HEK293 (cell line): ENCODE data around the gene CSRP1.

Experiments used
- CTCF ChIA-PET: fragments of 350-600 bp; formaldehyde crosslinking; extraction: SDS; loops from one replicate; lab custom pipeline; 2021; ENCODE audit warnings: antibody characterized with exemption; lab: Yijun Ruan, JAX
- POLR2A ChIA-PET: fragments of 300-600 bp; formaldehyde crosslinking; extraction: SDS; loops from one replicate; lab custom pipeline; 2020; ENCODE audit warnings: antibody characterized with exemption, inconsistent platforms; lab: Yijun Ruan, JAX
- H3K27ac ChIP-seq: fragments of 200-500 bp; sonication (Bioruptor generic); 2 replicates; pipeline ENCODE4 v1.5.1; 2014; ENCODE audit warnings: low read depth, low read length, control low read depth, inconsistent platforms; ENCODE audit errors: extremely low read depth
- H3K36me3 ChIP-seq, 2 experiments: fragments of 200-500 bp in 1 of 2; sonication (Bioruptor generic) in 1 of 2; 1 replicate in 1 of 2; 2 replicates in 1 of 2; pipeline ENCODE4 v1.5.1; 2014 to 2017; ENCODE audit warnings: inconsistent platforms in 2 of 2, low read length in 2 of 2; ENCODE audit not compliant: control insufficient read depth in 2 of 2, insufficient read depth in 1 of 2
- H3K4me1 ChIP-seq: fragments of 200-500 bp; sonication (Bioruptor generic); 2 replicates; pipeline ENCODE4 v1.5.1; 2014; ENCODE audit warnings: mild to moderate bottlenecking, low read length, inconsistent platforms; ENCODE audit not compliant: control insufficient read depth, insufficient read depth
- H3K4me3 ChIP-seq: 2 replicates; pipeline ENCODE4 v1.5.1; 2011; ENCODE audit warnings: low read depth, mild to moderate bottlenecking, control low read depth, low read length, moderate library complexity
- H3K9me3 ChIP-seq: fragments of 200-500 bp; sonication (Bioruptor generic); 2 replicates; pipeline ENCODE4 v1.5.1; 2014; ENCODE audit warnings: low read depth, low read length, inconsistent platforms; ENCODE audit not compliant: control insufficient read depth, insufficient read depth
- BCL11B ChIP-seq: fragments of 450-650 bp; formaldehyde crosslinking; IDR thresholded peaks from 2 replicates; pipeline ENCODE4 v1.5.1; 2016; ENCODE audit warnings: low read depth, missing biosample characterization, missing genetic modification characterization
- GLIS1 ChIP-seq: fragments of 450-650 bp; formaldehyde crosslinking; IDR thresholded peaks from 2 replicates; pipeline ENCODE4 v1.5.1; 2016; ENCODE audit warnings: missing biosample characterization, missing genetic modification characterization
- HOXD13 ChIP-seq: sonication (generic); formaldehyde crosslinking; IDR thresholded peaks from 2 replicates; pipeline ENCODE4 v1.8.0; 2022; ENCODE audit warnings: missing genetic modification reagents, borderline replicate concordance
- KLF17 ChIP-seq: fragments of 450-650 bp; formaldehyde crosslinking; IDR thresholded peaks from 2 replicates; pipeline ENCODE4 v1.5.1; 2016; ENCODE audit warnings: missing biosample characterization, missing genetic modification characterization
- MZF1 ChIP-seq: fragments of 450-650 bp; formaldehyde crosslinking; IDR thresholded peaks from 2 replicates; pipeline ENCODE4 v1.5.1; 2017; ENCODE audit warnings: missing biosample characterization, missing genetic modification characterization, borderline replicate concordance
- PRDM10 ChIP-seq: fragments of 450-650 bp; formaldehyde crosslinking; IDR thresholded peaks from 2 replicates; pipeline ENCODE4 v1.5.1; 2016; ENCODE audit warnings: missing biosample characterization, missing genetic modification characterization
- SP3 ChIP-seq: fragments of 450-650 bp; formaldehyde crosslinking; IDR thresholded peaks from 2 replicates; pipeline ENCODE4 v1.5.1; 2016; ENCODE audit warnings: missing biosample characterization, missing genetic modification characterization
- WT1 ChIP-seq: fragments of 450-650 bp; formaldehyde crosslinking; IDR thresholded peaks from 2 replicates; pipeline ENCODE4 v1.5.1; 2016; ENCODE audit warnings: missing biosample characterization, missing genetic modification characterization
- YY2 ChIP-seq: fragments of 450-650 bp; formaldehyde crosslinking; IDR thresholded peaks from 2 replicates; pipeline ENCODE4 v1.5.1; 2016; ENCODE audit warnings: missing biosample characterization, missing genetic modification characterization
- ZBTB20 ChIP-seq: fragments of 450-650 bp; formaldehyde crosslinking; IDR thresholded peaks from 2 replicates; pipeline ENCODE4 v1.5.1; 2016; ENCODE audit warnings: missing biosample characterization, missing genetic modification characterization
- ZBTB8A ChIP-seq: fragments of 450-650 bp; formaldehyde crosslinking; IDR thresholded peaks from 2 replicates; pipeline ENCODE4 v1.5.1; 2016; ENCODE audit warnings: missing biosample characterization, missing genetic modification characterization
- ZEB2 ChIP-seq: fragments of 450-650 bp; formaldehyde crosslinking; IDR thresholded peaks from 2 replicates; pipeline ENCODE4 v1.5.1; 2016; ENCODE audit warnings: missing biosample characterization, missing genetic modification characterization
- ZNF2 ChIP-seq: fragments of 450-650 bp; formaldehyde crosslinking; IDR thresholded peaks from 2 replicates; pipeline ENCODE4 v1.5.1; 2016; ENCODE audit warnings: missing biosample characterization, missing genetic modification characterization
- ZNF24 ChIP-seq: fragments of 450-650 bp; formaldehyde crosslinking; IDR thresholded peaks from 2 replicates; pipeline ENCODE4 v1.5.1; 2016; ENCODE audit warnings: missing biosample characterization, missing genetic modification characterization
- ZNF26 ChIP-seq: fragments of 450-650 bp; formaldehyde crosslinking; IDR thresholded peaks from 2 replicates; pipeline ENCODE4 v1.5.1; 2016; ENCODE audit warnings: missing biosample characterization, missing genetic modification characterization
- ZNF274 ChIP-seq, 2 experiments: fragments of 200-500 bp in 1 of 2; fragments of 450-650 bp in 1 of 2; sonication (Bioruptor generic) in 1 of 2; formaldehyde crosslinking in 1 of 2; IDR thresholded peaks; 2 replicates each; pipeline versions ENCODE4 v1.5.1 to v1.6.1; 2014 to 2016; ENCODE audit warnings: borderline replicate concordance in 1 of 2, inconsistent platforms in 1 of 2, low read length in 1 of 2, missing biosample characterization in 1 of 2, missing genetic modification characterization in 1 of 2
- ZNF362 ChIP-seq: fragments of 450-650 bp; formaldehyde crosslinking; IDR thresholded peaks from 2 replicates; pipeline ENCODE4 v1.5.1; 2016; ENCODE audit warnings: missing biosample characterization, missing genetic modification characterization
- ZNF398 ChIP-seq: fragments of 450-650 bp; formaldehyde crosslinking; IDR thresholded peaks from 2 replicates; pipeline ENCODE4 v1.5.1; 2017; ENCODE audit warnings: missing biosample characterization, missing genetic modification characterization
- ZNF433 ChIP-seq: fragments of 450-650 bp; formaldehyde crosslinking; IDR thresholded peaks from 2 replicates; pipeline ENCODE4 v1.5.1; 2016; ENCODE audit warnings: missing biosample characterization, missing genetic modification characterization, low read depth
- ZNF585B ChIP-seq: fragments of 450-650 bp; formaldehyde crosslinking; IDR thresholded peaks from 2 replicates; pipeline ENCODE4 v1.5.1; 2016; ENCODE audit warnings: missing biosample characterization, missing genetic modification characterization
- ZNF629 ChIP-seq: fragments of 450-650 bp; formaldehyde crosslinking; IDR thresholded peaks from 2 replicates; pipeline ENCODE4 v1.5.1; 2017; ENCODE audit warnings: missing biosample characterization, missing genetic modification characterization
- ZNF654 ChIP-seq: fragments of 450-650 bp; formaldehyde crosslinking; IDR thresholded peaks from 2 replicates; pipeline ENCODE4 v1.5.1; 2016; ENCODE audit warnings: low read depth, missing biosample characterization, missing genetic modification characterization
- ZNF692 ChIP-seq: fragments of 450-650 bp; formaldehyde crosslinking; IDR thresholded peaks from 2 replicates; pipeline ENCODE4 v1.5.1; 2016; ENCODE audit warnings: missing biosample characterization, missing genetic modification characterization
- ZNF704 ChIP-seq: fragments of 450-650 bp; formaldehyde crosslinking; IDR thresholded peaks from 2 replicates; pipeline ENCODE4 v1.5.1; 2016; ENCODE audit warnings: missing biosample characterization, missing genetic modification characterization

Gene CSRP1

GRCh38 chr1:201481761-201482493, 25.0 kb downstream of the CSRP1 start:
- Histone ChIP-seq H3K36me3 (no peaks in the 10 kb centered on the region), H3K4me3 (no peak overlapping the region), H3K9me3 (no peaks in the 10 kb centered on the region), H3K27ac (no peak overlapping the region), H3K4me1 (no peaks in the 10 kb centered on the region)
- POLR2A ChIA-PET: interaction anchor here (0.6 to 4.4 kb wide), 11 partner anchors 10 to 46 kb away, joined by 3 to 42 read pairs (median 4); partner anchors contain the start of genes CSRP1 and PHLDA3
- CTCF ChIA-PET: interaction anchor here (0.5 to 14.9 kb wide), 44 partner anchors 9 to 533 kb away, joined by 3 to 471 read pairs (median 5); partner anchors contain the start of genes CSRP1 and NAV1
- TF ChIP-seq ZNF24 (tag by site-specific recombination) (no peak), KLF17 (tag by site-specific recombination) (no peak; the same call in 1 of the 2 replicates), ZBTB20 (tag by site-specific recombination) (peak; percentile 89), BCL11B (tag by site-specific recombination) (no peak), ZEB2 (peak; percentile 35; the same call in 1 of the 2 replicates), ZNF585B (tag by site-specific recombination) (no peak), HOXD13 (CRISPR knock-in tag) (no peak), ZNF704 (no peak), GLIS1 (tag by site-specific recombination) (peak; percentile 26; the same call in 1 of the 2 replicates), ZNF2 (0 out of 2 replicates have a peak, but pooled peaks have one; percentile 63), ZNF26 (tag by site-specific recombination) (no peak), ZNF362 (tag by site-specific recombination) (no peak), MZF1 (tag by site-specific recombination) (no peak), ZNF274 (IDR thresholded peaks at IDR 0.05; ENCODE audit: low read length) (no peak), ZNF274 (tag by site-specific recombination; IDR thresholded peaks at IDR 0.05; ENCODE audit: borderline replicate concordance) (no peak), ZNF654 (tag by site-specific recombination) (peak; percentile 98), ZNF433 (tag by site-specific recombination) (no peak), ZNF398 (tag by site-specific recombination) (no peak), PRDM10 (tag by site-specific recombination) (peak; percentile 66), SP3 (tag by site-specific recombination) (0 out of 2 replicates have a peak, but pooled peaks have one; percentile 40), YY2 (tag by site-specific recombination) (no peak), ZNF629 (tag by site-specific recombination) (0 out of 2 replicates have a peak, but pooled peaks have one; percentile 39), ZBTB8A (tag by site-specific recombination) (peak; percentile 56; the same call in 1 of the 2 replicates), ZNF692 (tag by site-specific recombination) (peak; percentile 89), WT1 (tag by site-specific recombination) (peak; percentile 12; the same call in 1 of the 2 replicates)
